SU-DHL-6 (cell line): ENCODE measurements around the gene GJB3.
"Not testable (repeated sequence)": the region's sequence is repeated elsewhere in the genome, so short reads cannot be mapped to it uniquely, and the experiment has no call there.

Experiments used
- H2AFZ ChIP-seq: fragments of 200-600 bp; sonication (generic); 2 replicates; pipeline ENCODE4 v1.6.1; 2014; ENCODE audit warnings: low read depth, mild to moderate bottlenecking, moderate library complexity, mixed read lengths, antibody characterized with exemption, low read length; ENCODE audit not compliant: severe bottlenecking
- H3F3A ChIP-seq: fragments of 200-600 bp; shearing (Covaris generic); 2 replicates; pipeline ENCODE4 v1.6.0; 2016; ENCODE audit warnings: antibody characterized with exemption, mild to moderate bottlenecking; ENCODE audit not compliant: insufficient read depth
- H3K27ac ChIP-seq: fragments of 200-600 bp; sonication (generic); 2 replicates; pipeline ENCODE4 v1.5.1; 2016; ENCODE audit warnings: low read depth, mild to moderate bottlenecking, low read length, moderate library complexity, mixed read lengths
- H3K27me3 ChIP-seq: fragments of 200-600 bp; sonication (generic), shearing (Covaris generic); 2 replicates; pipeline ENCODE4 v1.6.0; 2014; ENCODE audit warnings: mild to moderate bottlenecking, low read length
- H3K36me3 ChIP-seq: fragments of 200-600 bp; sonication (generic); 2 replicates; pipeline ENCODE4 v1.6.1; 2014; ENCODE audit warnings: mild to moderate bottlenecking, low read length, mixed read lengths
- H3K4me2 ChIP-seq: fragments of 300-600, 200-600 bp; shearing (Covaris generic), sonication (generic); 2 replicates; pipeline ENCODE4 v1.6.0; 2014; ENCODE audit warnings: low read length, low read depth, mild to moderate bottlenecking; ENCODE audit not compliant: poor library complexity, severe bottlenecking
- H3K4me3 ChIP-seq: fragments of 200-600 bp; sonication (generic); 2 replicates; pipeline ENCODE4 v1.5.1; 2014; ENCODE audit warnings: antibody characterized with exemption, low read length, mild to moderate bottlenecking, mixed read lengths; ENCODE audit not compliant: insufficient read depth, poor library complexity, severe bottlenecking
- H3K79me2 ChIP-seq: fragments of 200-600 bp; sonication (generic); 2 replicates; pipeline ENCODE4 v1.6.1; 2014; ENCODE audit warnings: mild to moderate bottlenecking, low read length, moderate library complexity; ENCODE audit not compliant: insufficient read depth
- H3K9ac ChIP-seq: fragments of 200-600 bp; sonication (generic); 2 replicates; pipeline ENCODE4 v1.7.0; 2014; ENCODE audit warnings: mild to moderate bottlenecking, low read length
- H3K9me2 ChIP-seq: fragments of 200-600 bp; sonication (generic); replicated peaks from 2 replicates; pipeline ENCODE4 v1.6.1; 2014; ENCODE audit warnings: low read length; ENCODE audit not compliant: insufficient read depth
- H3K9me3 ChIP-seq: fragments of 200-600 bp; sonication (generic); 2 replicates; pipeline ENCODE4 v1.6.1; 2014; ENCODE audit warnings: low read length, mixed read lengths; ENCODE audit not compliant: insufficient read depth
- H4K20me1 ChIP-seq: fragments of 200-600 bp; sonication (generic); 2 replicates; pipeline ENCODE4 v1.6.1; 2014; ENCODE audit warnings: low read depth, mild to moderate bottlenecking, antibody characterized with exemption, low read length, moderate library complexity, mixed read lengths
- EZH2phosphoT487 ChIP-seq: fragments of 200-600 bp; sonication (generic), shearing (Covaris generic); conservative IDR thresholded peaks from 2 replicates; pipeline ENCODE4 v1.6.1; 2018; ENCODE audit warnings: mild to moderate bottlenecking, antibody characterized with exemption, low read length, moderate library complexity, mixed read lengths
- TF ChIP-seq, protein P1 (sequence below): fragments of 200-600 bp; sonication (generic); IDR thresholded peaks from one replicate; pipeline ENCODE4 v1.5.1; 2017; ENCODE audit warnings: antibody characterized with exemption, mild to moderate bottlenecking, low read length, moderate library complexity; ENCODE audit not compliant: insufficient read depth, poor library complexity, severe bottlenecking

Gene GJB3

DNA sequence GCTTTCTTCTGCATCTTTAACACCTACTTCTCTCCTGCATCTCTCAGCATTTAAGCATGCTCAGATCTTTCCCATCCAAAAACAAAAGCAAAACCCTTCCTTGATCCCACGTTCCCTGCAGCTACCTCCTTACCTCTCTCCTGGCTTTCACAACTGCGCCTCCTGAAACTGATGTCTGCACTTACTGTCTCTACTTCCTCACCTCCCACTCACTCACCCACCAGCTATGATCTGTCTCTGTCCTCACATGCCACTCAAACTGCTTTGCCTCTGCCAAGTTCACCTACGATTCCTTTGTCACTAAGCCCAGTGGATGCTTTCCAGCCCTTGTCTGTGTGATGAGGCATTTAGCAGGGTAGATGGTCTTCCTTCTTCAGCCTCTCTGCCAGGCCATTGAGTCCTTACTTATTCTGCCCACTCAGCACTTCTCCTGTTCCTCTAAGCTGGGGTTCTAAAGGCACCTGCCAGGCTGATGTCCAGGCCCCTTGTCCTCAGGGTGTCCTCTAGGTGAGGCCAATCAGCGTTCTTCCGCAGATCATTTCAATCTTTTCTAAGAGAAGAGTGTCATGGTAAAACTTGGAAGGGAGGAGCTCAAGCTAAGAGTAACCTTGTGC is 10.0 kb upstream of the GJB3 start:
- no peak overlapping the region for H3K4me2 ChIP-seq
- H3K9me2 ChIP-seq, result no peaks in the 10 kb centered on the region
- TF ChIP-seq EZH2phosphoT487, result no peak
- TF ChIP-seq, protein P1, sequence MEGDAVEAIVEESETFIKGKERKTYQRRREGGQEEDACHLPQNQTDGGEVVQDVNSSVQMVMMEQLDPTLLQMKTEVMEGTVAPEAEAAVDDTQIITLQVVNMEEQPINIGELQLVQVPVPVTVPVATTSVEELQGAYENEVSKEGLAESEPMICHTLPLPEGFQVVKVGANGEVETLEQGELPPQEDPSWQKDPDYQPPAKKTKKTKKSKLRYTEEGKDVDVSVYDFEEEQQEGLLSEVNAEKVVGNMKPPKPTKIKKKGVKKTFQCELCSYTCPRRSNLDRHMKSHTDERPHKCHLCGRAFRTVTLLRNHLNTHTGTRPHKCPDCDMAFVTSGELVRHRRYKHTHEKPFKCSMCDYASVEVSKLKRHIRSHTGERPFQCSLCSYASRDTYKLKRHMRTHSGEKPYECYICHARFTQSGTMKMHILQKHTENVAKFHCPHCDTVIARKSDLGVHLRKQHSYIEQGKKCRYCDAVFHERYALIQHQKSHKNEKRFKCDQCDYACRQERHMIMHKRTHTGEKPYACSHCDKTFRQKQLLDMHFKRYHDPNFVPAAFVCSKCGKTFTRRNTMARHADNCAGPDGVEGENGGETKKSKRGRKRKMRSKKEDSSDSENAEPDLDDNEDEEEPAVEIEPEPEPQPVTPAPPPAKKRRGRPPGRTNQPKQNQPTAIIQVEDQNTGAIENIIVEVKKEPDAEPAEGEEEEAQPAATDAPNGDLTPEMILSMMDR, result no peak
- no peaks in the 10 kb centered on the region for H3K27me3 ChIP-seq
- no peaks in the 10 kb centered on the region for H3F3A ChIP-seq
- H3K79me2 ChIP-seq, result no peaks in the 10 kb centered on the region
- H3K27ac ChIP-seq, result no peak overlapping the region
- H2AFZ ChIP-seq, result no peak overlapping the region
- H3K36me3 ChIP-seq, result no peaks in the 10 kb centered on the region
- no peak overlapping the region for H3K9ac ChIP-seq
- no peaks in the 10 kb centered on the region for H4K20me1 ChIP-seq
- no peaks in the 10 kb centered on the region for H3K9me3 ChIP-seq
- H3K4me3 ChIP-seq, result no peak overlapping the region

DNA sequence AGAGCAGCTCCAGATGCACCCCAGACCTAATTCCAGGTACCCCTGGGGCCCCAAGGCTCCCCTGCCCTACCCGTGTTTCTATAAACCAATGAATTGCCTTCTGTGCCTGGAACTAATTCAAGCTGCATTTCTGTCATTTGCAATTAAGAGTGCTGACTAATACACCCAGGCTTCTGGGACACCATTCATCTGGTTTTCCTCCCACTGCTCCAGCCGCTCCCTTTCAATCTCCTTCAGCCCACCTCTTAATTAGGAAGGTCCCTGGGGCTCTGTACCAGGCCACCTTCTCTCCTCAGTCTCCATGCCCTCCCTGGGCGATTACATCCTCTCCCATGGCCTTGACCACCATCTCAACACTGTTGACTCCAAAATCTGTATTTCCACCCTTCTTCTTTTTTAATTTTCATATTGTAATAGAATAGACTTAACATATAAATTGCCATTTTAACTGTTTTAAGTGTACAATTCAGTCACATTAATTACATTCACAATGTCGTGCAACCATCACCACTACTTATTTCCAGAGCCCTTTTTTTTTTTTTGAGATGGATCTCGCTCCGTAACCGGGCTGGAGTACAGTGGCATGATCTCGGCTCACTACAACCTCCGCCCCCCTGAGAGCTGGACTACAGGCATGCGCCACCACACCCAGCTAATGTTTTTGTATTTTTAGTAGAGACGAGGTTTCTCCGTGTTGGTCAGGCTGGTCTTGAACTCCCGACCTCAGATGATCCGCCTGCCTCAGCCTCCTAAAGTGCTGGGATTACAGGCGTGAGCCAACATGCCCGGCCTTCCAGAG is 9.2 kb upstream of the GJB3 start:
- H2AFZ ChIP-seq, result no peak overlapping the region
- no peak overlapping the region for H3K9ac ChIP-seq
- no peaks in the 10 kb centered on the region for H3K36me3 ChIP-seq
- no peak overlapping the region for H3K4me2 ChIP-seq
- H4K20me1 ChIP-seq, result no peaks in the 10 kb centered on the region
- TF ChIP-seq, protein P1, result no peak
- TF ChIP-seq EZH2phosphoT487, result no peak
- no peaks in the 10 kb centered on the region for H3K27me3 ChIP-seq
- H3F3A ChIP-seq, result no peaks in the 10 kb centered on the region
- no peaks in the 10 kb centered on the region for H3K79me2 ChIP-seq
- no peak overlapping the region for H3K27ac ChIP-seq
- H3K4me3 ChIP-seq, result no peak overlapping the region
- no peaks in the 10 kb centered on the region for H3K9me2 ChIP-seq
- H3K9me3 ChIP-seq, result no peaks in the 10 kb centered on the region

DNA sequence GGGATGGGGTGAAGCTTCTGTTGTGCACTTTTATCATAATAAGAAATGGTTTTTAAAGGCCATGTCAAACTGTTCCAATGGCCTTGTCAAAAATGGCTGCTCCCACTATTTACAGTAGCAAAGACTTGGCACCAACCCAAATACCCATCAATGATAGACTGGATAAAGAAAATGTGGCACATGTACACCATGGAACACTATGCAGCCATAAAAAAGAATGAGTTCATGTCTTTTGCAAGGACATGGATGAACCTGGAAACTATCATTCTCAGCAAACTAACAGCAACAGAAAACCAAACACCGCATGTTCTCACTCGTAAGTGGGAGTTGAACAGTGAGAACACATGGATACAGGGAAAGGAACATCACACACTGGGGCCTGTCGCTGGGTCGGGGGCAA is 7.9 kb upstream of the GJB3 start:
- H3K9ac ChIP-seq, H3F3A ChIP-seq, H3K36me3 ChIP-seq, H3K9me3 ChIP-seq, H2AFZ ChIP-seq, H3K9me2 ChIP-seq, H4K20me1 ChIP-seq, H3K27me3 ChIP-seq, H3K4me3 ChIP-seq, H3K4me2 ChIP-seq, H3K79me2 ChIP-seq, H3K27ac ChIP-seq: not testable (repeated sequence)

DNA sequence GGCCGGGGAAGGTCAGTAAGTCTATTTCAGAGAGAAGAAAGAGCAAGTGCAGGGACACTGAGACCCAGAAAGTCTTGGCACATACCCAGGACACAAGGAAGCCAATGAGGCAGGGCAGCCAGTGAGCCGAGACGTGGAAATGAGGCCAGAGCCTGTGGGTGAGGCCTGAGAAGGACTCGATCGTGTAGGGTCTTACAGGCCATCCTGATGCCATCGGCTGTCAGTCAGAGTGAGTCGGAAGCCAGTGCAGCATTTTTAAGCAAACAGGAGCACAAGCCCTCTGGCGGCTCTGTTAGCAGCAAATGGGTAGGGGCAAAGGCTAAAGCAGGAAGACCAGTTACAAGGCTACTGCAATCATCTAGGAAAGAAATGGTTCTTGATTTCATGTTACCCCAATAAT is 6.1 kb upstream of the GJB3 start:
- H3K4me2 ChIP-seq, result no peak overlapping the region

More for the DNA sequence above, 6.1 kb upstream of the GJB3 start:
- no peaks in the 10 kb centered on the region for H3K79me2 ChIP-seq
- no peak overlapping the region for H2AFZ ChIP-seq
- H3K27ac ChIP-seq, result no peak overlapping the region
- H3K27me3 ChIP-seq, result no peaks in the 10 kb centered on the region
- H4K20me1 ChIP-seq, result no peaks in the 10 kb centered on the region; the same call in 1 of the 2 replicates
- TF ChIP-seq, protein P1, result no peak
- TF ChIP-seq EZH2phosphoT487, result no peak
- H3F3A ChIP-seq, result no peaks in the 10 kb centered on the region
- H3K9me3 ChIP-seq, result no peaks in the 10 kb centered on the region
- no peak overlapping the region for H3K4me3 ChIP-seq
- no peaks in the 10 kb centered on the region for H3K9me2 ChIP-seq
- no peak overlapping the region for H3K9ac ChIP-seq
- no peaks in the 10 kb centered on the region for H3K36me3 ChIP-seq
